ENCODE results near the gene SLC38A9. TPM values are rescaled to one million over a fixed set of nuclear protein-coding genes. Genes with fewer than 3 reads are reported as not detected.

The SLC38A9 gene
- total and polyA plus RNA-seq, 9 of the 15 experiments (the other 6 are each of a cell fraction or from before 2014, with no cell fraction given): 14.0 to 34.5 (median 20.7) TPM

- no peak for DNase-seq (ENCODE audit: extremely low read depth in 1 of 4, low spot score in 3 of 4)
- H3K27ac ChIP-seq (ENCODE audit: extremely low read depth, low read depth, low read length): no peak overlapping the region
- intact Hi-C loops (cut with micrococcal nuclease): no loop called here
- TF ChIP-seq BCOR (IDR thresholded peaks at IDR 0.05) (no peak), E2F5 (CRISPR knock-in tag; IDR thresholded peaks at IDR 0.05) (no peak), ZNF121 (CRISPR knock-in tag; conservative IDR thresholded peaks at IDR 0.05) (no peak)
- no peak overlapping the region for H3K9ac ChIP-seq (ENCODE audit: insufficient read depth in 1 of 2, low read depth in 2 of 2, low read length in 2 of 2)
- no TSS peak for BruUV-seq (replicated peaks)
- no peaks in the 10 kb centered on the region; a peak in 1 of 5 replicates for H3K4me1 ChIP-seq (replicated peaks in 1 of 2; ENCODE audit: control insufficient read depth in 2 of 2, insufficient read depth in 2 of 2, low read length in 2 of 2)
- ChIA-PET CTCF (ENCODE audit: low intra/inter-chr PET ratio) (no interaction called here), POLR2A (interaction anchor here (0.6 kb wide), 1 partner anchor 102 kb away, joined by 3 read pairs; the partner anchor contains the start of gene SLC38A9)
- H3K9me1 ChIP-seq (ENCODE audit: control insufficient read depth, insufficient read depth, low read length): no peaks in the 10 kb centered on the region
- FAIRE-seq: no peak
- H2AFZ ChIP-seq (ENCODE audit: low read depth, low read length): no peak overlapping the region
- no peaks in the 10 kb centered on the region for H3K79me2 ChIP-seq (ENCODE audit: control insufficient read depth, insufficient read depth, low read length)
- no peaks in the 10 kb centered on the region for H3K36me3 ChIP-seq (ENCODE audit: control insufficient read depth, insufficient read depth, low read length)
- no peak for ATAC-seq
- in situ Hi-C loops (cut with MboI): no loop called here
- H3K9me3 ChIP-seq (replicated peaks; ENCODE audit: control insufficient read depth, insufficient read depth, low read depth, low read length): peaks cover 3% of the 10 kb centered on the region; the same call in 1 of the 2 replicates
- H4K20me1 ChIP-seq (replicated peaks; ENCODE audit: control insufficient read depth, insufficient read depth, low read length): no peaks in the 10 kb centered on the region
- H3K4me3 ChIP-seq: no peak overlapping the region
- H3K27me3 ChIP-seq (ENCODE audit: control insufficient read depth in 2 of 2, insufficient read depth in 2 of 2, low read length in 2 of 2): peaks cover 4 to 21% of the 10 kb centered on the region in 2 experiments; a peak in 3 of 5 replicates
- no peak overlapping the region for H3K4me2 ChIP-seq (ENCODE audit: insufficient read depth, low read length)
These were observed 101.6 kb downstream of the SLC38A9 start for GRCh38 chr5:55610542-55610941.

GRCh38 chr5:55609413-55609812 is 102.7 kb downstream of the SLC38A9 start:
- H3K36me3 ChIP-seq (ENCODE audit: control insufficient read depth, insufficient read depth, low read length): no peaks in the 10 kb centered on the region
- no peaks in the 10 kb centered on the region for H3K79me2 ChIP-seq (ENCODE audit: control insufficient read depth, insufficient read depth, low read length)
- H3K4me3 ChIP-seq: no peak overlapping the region
- no peak overlapping the region for H3K27ac ChIP-seq (ENCODE audit: extremely low read depth, low read depth, low read length)
- in situ Hi-C loops (cut with MboI): no loop called here
- H3K9me1 ChIP-seq (ENCODE audit: control insufficient read depth, insufficient read depth, low read length): no peaks in the 10 kb centered on the region
- 0% methylated on average over 1 of the region's 1 CpG for WGBS (ENCODE audit: insufficient coverage, low coverage, missing lambda C conversion rate)
- TF ChIP-seq SP1 (CRISPR knock-in tag; IDR thresholded peaks at IDR 0.05): no peak
- no peak for TF ChIP-seq RBM17 (IDR thresholded peaks at IDR 0.05; ENCODE audit: borderline replicate concordance, low read depth, low read length)
- no peak for TF ChIP-seq HOXB6 (CRISPR knock-in tag; IDR thresholded peaks at IDR 0.05; ENCODE audit: borderline replicate concordance)
- TF ChIP-seq ZNF778 (CRISPR knock-in tag; IDR thresholded peaks at IDR 0.05): no peak
- no peak for TF ChIP-seq BMI1 (IDR thresholded peaks at IDR 0.05; ENCODE audit: low read length)
- TF ChIP-seq ZHX1 (conservative IDR thresholded peaks at IDR 0.05; ENCODE audit: low read length): no peak
- TF ChIP-seq SMARCE1 (IDR thresholded peaks at IDR 0.05): no peak
- DNase-seq (ENCODE audit: extremely low read depth in 1 of 4, low spot score in 3 of 4) (no peak), ATAC-seq (no peak), FAIRE-seq (no peak)
- POLR2A ChIA-PET: no interaction called here
- no peaks in the 10 kb centered on the region; a peak in 1 of 5 replicates for H3K4me1 ChIP-seq (replicated peaks in 1 of 2; ENCODE audit: control insufficient read depth in 2 of 2, insufficient read depth in 2 of 2, low read length in 2 of 2)
- no peak overlapping the region for H3K4me2 ChIP-seq (ENCODE audit: insufficient read depth, low read length)
- peaks cover 3% of the 10 kb centered on the region; the same call in 1 of the 2 replicates for H3K9me3 ChIP-seq (replicated peaks; ENCODE audit: control insufficient read depth, insufficient read depth, low read depth, low read length)
- CTCF ChIA-PET (ENCODE audit: low intra/inter-chr PET ratio): no interaction called here
- H3K9ac ChIP-seq (ENCODE audit: insufficient read depth in 1 of 2, low read depth in 2 of 2, low read length in 2 of 2): no peak overlapping the region
- intact Hi-C loops (cut with micrococcal nuclease): no loop called here
- BruUV-seq (replicated peaks): no TSS peak
- H3K27me3 ChIP-seq (ENCODE audit: control insufficient read depth in 2 of 2, insufficient read depth in 2 of 2, low read length in 2 of 2): peaks cover 0 to 15% of the 10 kb centered on the region in 2 experiments; a peak in 1 of 5 replicates
- no peaks in the 10 kb centered on the region for H4K20me1 ChIP-seq (replicated peaks; ENCODE audit: control insufficient read depth, insufficient read depth, low read length)
- no peak overlapping the region for H2AFZ ChIP-seq (ENCODE audit: low read depth, low read length)
